ENCODE measurements around the gene CD53.
"Not testable (repeated sequence)": the region's sequence is repeated elsewhere in the genome, so short reads cannot be mapped to it uniquely, and the experiment has no call there.

Gene CD53

GRCh38 chr1:110914676-110915075 is 41.7 kb downstream of the CD53 start:
- no peak for DNase-seq (ENCODE audit: low read depth in 1 of 2, low spot score in 1 of 2)

DNA sequence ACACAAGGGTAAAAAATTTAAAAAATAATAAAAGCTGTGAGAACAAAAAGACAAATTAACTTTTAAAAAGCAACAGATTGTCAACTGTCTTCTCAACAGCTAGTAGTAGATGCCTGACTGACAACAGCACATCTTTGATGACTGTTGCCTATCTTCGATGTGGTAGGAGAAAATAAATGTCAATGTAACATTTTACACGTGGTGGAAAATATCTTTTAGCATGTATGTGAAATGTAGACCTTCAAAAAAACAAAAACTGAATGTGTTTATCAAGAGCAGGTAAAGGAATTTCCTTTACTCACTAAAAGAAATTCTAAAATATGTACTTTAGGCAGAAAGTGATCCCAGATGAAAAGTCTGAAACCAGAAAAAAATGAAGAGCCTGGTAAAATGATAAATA is 42.9 kb downstream of the CD53 start:
- no peak for DNase-seq (ENCODE audit: low read depth in 1 of 2, low spot score in 1 of 2)

GRCh38 chr1:110916274-110916668 is 43.3 kb downstream of the CD53 start:
- no peak for DNase-seq (ENCODE audit: low read depth in 1 of 2, low spot score in 1 of 2)

- DNase-seq (ENCODE audit: low read depth in 1 of 2, low spot score in 1 of 2) = peak in 1 of 2 donors; percentile 21
These were observed 43.8 kb downstream of the CD53 start for GRCh38 chr1:110916669-110917306.

DNA sequence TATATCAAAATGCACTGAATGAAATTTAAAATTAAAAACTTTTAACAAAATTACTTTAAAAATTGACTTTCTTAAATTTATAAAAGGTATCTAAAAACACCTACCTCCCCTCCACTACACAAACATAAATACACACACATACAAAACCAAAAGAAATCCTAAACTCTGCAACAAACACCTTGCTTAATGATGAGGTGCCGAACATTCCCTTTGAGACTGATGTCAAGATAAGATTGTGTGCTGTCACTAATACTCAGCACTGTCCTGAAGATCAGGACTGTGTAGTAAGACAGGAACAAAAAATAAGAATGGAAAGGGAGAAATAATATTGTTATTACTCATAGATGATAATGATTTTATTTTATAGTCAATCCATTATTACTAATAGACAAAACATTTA is 45.1 kb downstream of the CD53 start:
- DNase-seq (ENCODE audit: low read depth in 1 of 2, low spot score in 1 of 2) = no peak

DNA sequence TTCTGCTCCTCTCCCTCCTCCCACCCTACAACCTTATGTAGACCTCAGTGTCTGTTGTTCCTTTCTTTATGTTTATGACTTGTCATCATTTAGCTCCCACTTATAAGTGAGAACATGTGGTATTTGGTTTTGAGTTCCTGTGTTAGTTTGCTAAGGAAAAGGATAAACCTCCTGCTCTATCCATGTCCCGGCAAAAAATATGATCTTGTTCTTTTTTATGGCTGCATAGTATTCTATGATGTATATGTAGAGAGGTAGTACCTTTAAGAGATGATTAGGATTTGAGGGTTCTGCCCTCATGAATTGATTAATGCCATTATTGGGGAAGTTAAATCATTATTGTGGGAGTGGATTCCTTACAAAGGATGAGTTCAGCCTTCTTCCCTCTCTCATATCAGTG is 49.0 kb downstream of the CD53 start:
- DNase-seq (ENCODE audit: low read depth in 1 of 2, low spot score in 1 of 2) = no peak

DNA sequence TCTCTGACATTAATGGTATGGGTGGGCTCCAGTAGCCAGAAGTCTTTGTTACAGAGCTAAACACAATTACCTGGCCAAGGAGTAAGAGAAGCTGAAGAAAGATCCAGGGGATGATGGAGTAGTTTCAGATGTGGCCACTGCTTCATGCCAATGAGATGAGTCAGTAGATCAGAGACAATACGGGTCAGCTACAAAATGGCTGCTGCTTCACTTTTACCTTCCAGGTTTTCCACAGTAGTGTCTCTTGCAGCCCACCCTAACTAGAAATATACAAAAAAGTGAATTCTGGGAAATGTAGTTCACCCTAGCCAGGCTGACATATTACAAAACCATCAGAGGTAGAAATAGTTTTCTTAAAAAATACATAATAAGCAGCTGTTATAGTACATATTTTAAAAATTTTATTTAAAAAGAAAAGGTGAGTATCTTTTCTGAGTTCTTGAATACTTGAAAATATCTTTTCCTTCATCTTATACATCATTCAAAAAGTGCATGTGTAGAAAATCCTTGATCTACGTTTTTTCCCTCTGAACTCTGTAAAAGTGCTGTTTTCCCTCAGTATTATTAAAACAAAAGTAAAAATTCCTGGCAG is 54.6 kb downstream of the CD53 start:
- DNase-seq (ENCODE audit: low read depth in 1 of 2, low spot score in 1 of 2) = no peak

GRCh38 chr1:110928191-110928590 is 55.2 kb downstream of the CD53 start:
- DNase-seq (ENCODE audit: low read depth in 1 of 2, low spot score in 1 of 2) = no peak

GRCh38 chr1:110928904-110929303 is 56.0 kb downstream of the CD53 start:
- no peak for DNase-seq (ENCODE audit: low read depth in 1 of 2, low spot score in 1 of 2)

DNA sequence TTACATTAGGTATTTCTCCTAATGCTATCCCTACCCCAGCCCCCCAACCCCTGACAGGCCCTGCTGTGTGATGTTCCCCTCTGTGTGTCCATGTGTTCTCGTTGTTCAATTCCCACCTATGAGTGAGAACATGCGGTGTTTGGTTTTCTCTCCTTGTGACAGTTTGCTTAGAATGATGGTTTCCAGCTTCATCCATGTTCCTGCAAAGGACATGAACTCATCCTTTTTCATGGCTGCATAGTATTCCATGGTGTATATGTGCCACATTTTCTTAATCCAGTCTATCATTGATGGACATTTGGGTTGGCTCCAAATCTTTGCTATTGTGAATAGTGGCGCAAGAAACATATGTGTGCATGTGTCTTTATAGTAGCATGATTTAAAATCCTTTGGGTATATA is 58.1 kb downstream of the CD53 start:
- DNase-seq (ENCODE audit: low read depth in 1 of 2, low spot score in 1 of 2) = not testable (repeated sequence)

DNA sequence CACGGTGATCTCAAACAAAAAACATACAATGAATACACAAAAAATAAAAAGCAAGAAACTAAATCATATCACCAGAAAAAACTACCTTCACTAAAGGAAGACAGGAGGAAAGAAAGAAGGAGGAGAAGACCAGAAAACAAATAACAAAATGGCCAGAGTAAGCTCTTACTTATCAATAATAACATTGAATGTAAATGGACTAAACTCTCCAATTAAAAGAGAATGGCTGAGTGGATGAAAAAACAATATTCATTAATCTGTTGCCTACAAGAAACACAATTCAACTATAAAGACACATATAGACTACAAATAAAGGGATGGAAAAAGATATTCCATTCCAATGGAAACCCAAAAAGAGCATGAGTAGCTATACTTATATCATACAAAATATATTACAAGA is 63.6 kb downstream of the CD53 start:
- no peak for DNase-seq (ENCODE audit: low read depth in 1 of 2, low spot score in 1 of 2)

GRCh38 chr1:110944806-110945205 is 71.9 kb downstream of the CD53 start:
- no peak for DNase-seq (ENCODE audit: low read depth in 1 of 2, low spot score in 1 of 2)

GRCh38 chr1:110945626-110946025 is 72.7 kb downstream of the CD53 start:
- no peak for DNase-seq (ENCODE audit: low read depth in 1 of 2, low spot score in 1 of 2)

DNA sequence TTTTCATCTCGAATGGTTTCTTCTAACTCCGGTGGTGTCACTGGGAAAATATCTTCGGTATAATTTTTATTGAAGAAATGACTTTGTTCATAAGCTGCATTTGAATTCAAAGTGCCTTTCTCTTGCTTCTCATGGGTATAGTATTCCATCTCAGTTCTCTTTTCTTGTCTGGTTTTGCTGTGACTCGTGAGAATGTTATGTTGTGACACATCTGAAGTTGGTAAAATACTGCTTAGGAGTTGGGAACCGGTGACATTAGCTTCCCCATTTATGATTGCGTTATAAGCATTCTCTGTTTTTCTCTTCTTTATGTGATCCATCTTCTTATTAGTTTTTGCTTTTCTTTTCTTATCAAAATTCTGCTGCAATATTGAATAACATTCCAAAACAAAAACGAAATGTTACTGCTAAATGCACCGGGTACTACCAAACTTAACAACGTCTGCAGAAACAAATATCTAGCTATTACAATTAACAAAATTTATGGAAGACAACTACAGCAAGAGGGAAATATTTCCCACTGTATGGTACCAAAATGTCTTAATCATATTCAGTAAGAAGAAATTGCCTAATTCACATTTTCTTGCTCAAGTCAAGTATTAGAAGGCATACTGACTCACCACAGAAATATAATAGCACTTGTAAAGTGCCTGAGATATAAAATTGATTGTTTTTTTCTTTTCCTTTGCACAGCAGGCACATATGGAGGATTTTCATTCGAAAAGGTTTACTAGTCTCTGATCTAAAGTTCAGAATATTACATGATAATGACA is 75.3 kb downstream of the CD53 start:
- no peak for DNase-seq (ENCODE audit: low read depth in 1 of 2, low spot score in 1 of 2)
